ENCODE results near the gene CLPSL1.

Gene CLPSL1

GRCh38 chr6:35765739-35766138 is 15.1 kb upstream of the CLPSL1 start:
- peak; percentile 32 for DNase-seq

GRCh38 chr6:35769211-35769610 is 11.6 kb upstream of the CLPSL1 start:
- no peak for DNase-seq

- DNase-seq, result no peak
Measured at GRCh38 chr6:35771343-35771627, 9.5 kb upstream of the CLPSL1 start.

- no peak for DNase-seq
Measured at GRCh38 chr6:35774116-35774794, 6.6 kb upstream of the CLPSL1 start.

- no peak for DNase-seq
Measured at GRCh38 chr6:35775031-35775430, 5.8 kb upstream of the CLPSL1 start.

GRCh38 chr6:35776364-35777215 is 4.2 kb upstream of the CLPSL1 start, which contains the start of gene CLPSL2:
CLPSL2 (plus strand) TSS chr6:35776598; CDS start chr6:35776619, 21 bp downstream.
- DNase-seq, result peak; percentile 72

GRCh38 chr6:35777356-35778102 is 3.3 kb upstream of the CLPSL1 start:
- no peak for DNase-seq

- no peak for DNase-seq
Measured at GRCh38 chr6:35778437-35778836, 2.4 kb upstream of the CLPSL1 start.

GRCh38 chr6:35781290-35781689 is 471 bp downstream of the CLPSL1 start:
- DNase-seq, result no peak

- peak; percentile 88 for DNase-seq
Measured at GRCh38 chr6:35782424-35782823, 1.6 kb downstream of the CLPSL1 start.

- no peak for DNase-seq
Measured at GRCh38 chr6:35784200-35784599, 3.4 kb downstream of the CLPSL1 start.

- no peak for DNase-seq
Measured at GRCh38 chr6:35786272-35786671, 5.5 kb downstream of the CLPSL1 start.

GRCh38 chr6:35786810-35787209 is 6.0 kb downstream of the CLPSL1 start:
- peak; percentile 43 for DNase-seq

- DNase-seq, result no peak
Measured at GRCh38 chr6:35787266-35788218, 6.7 kb downstream of the CLPSL1 start.

GRCh38 chr6:35788423-35788982 is 7.7 kb downstream of the CLPSL1 start:
- DNase-seq, result no peak

- DNase-seq, result no peak
Measured at GRCh38 chr6:35790683-35791082, 9.9 kb downstream of the CLPSL1 start.

- no peak for DNase-seq
Measured at GRCh38 chr6:35794536-35795452, 14.0 kb downstream of the CLPSL1 start.

- no peak for DNase-seq
Measured at GRCh38 chr6:35795453-35796071, 14.7 kb downstream of the CLPSL1 start.

GRCh38 chr6:35796236-35796635 is 15.4 kb downstream of the CLPSL1 start:
- no peak for DNase-seq

- no peak for DNase-seq
Measured at GRCh38 chr6:35797837-35798526, 17.2 kb downstream of the CLPSL1 start.

All from NCI-H69 (cell line).